Measurements from ENCODE around the gene BUD13. TPM values are rescaled to one million over a fixed set of nuclear protein-coding genes. Genes with fewer than 3 reads are reported as not detected.

The BUD13 gene
- total RNA-seq, 1 donor from 2014 or later: 15.0 TPM

- H3K4me3 ChIP-seq: no peak overlapping the region
- TF ChIP-seq POLR2A (IDR thresholded peaks at IDR 0.05) (no peak), POLR2AphosphoS5 (IDR thresholded peaks at IDR 0.05; ENCODE audit: insufficient read depth in 1 of 2, low read depth in 1 of 2) (no peak)
- TF ChIP-seq, protein P1, sequence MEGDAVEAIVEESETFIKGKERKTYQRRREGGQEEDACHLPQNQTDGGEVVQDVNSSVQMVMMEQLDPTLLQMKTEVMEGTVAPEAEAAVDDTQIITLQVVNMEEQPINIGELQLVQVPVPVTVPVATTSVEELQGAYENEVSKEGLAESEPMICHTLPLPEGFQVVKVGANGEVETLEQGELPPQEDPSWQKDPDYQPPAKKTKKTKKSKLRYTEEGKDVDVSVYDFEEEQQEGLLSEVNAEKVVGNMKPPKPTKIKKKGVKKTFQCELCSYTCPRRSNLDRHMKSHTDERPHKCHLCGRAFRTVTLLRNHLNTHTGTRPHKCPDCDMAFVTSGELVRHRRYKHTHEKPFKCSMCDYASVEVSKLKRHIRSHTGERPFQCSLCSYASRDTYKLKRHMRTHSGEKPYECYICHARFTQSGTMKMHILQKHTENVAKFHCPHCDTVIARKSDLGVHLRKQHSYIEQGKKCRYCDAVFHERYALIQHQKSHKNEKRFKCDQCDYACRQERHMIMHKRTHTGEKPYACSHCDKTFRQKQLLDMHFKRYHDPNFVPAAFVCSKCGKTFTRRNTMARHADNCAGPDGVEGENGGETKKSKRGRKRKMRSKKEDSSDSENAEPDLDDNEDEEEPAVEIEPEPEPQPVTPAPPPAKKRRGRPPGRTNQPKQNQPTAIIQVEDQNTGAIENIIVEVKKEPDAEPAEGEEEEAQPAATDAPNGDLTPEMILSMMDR (IDR thresholded peaks at IDR 0.05): no peak
These were observed 41.7 kb upstream of the BUD13 start for GRCh38 chr11:116814502-116814901.

DNA sequence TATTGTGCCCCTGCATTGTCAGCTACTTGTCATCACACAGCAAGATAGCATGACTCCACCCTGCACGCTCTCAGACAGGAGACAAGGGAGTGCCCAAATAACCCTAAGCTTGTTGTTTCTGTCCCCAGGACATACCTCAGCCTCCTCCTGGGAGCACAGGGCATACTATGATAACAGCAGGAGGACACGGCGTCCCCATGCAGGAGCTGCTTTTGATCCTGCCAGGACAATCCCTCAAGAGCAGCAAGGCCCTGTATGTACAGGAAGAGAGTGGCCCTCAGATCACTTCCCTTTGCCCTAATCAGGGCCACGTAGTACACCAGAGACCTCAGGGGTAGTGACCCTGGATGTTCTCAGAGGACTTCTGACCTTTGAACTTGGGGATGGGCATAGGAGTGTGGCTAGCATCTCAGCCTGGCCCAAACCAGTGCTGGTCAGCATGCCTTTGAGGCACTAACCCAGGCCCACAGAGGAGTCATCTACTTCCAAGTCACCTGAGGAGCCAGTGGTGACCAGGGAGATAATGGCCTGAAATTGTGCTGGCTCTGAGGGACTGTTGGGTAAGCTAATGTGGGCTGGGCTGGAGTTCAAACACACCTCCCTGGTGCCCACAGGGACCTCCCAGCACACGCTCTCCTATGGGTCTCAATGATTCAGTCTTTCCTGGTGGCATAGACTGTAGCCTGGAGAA lies 41.1 kb upstream of the BUD13 start:
- TF ChIP-seq POLR2A (IDR thresholded peaks at IDR 0.05): no peak
- TF ChIP-seq POLR2AphosphoS5 (IDR thresholded peaks at IDR 0.05; ENCODE audit: insufficient read depth in 1 of 2, low read depth in 1 of 2): no peak
- TF ChIP-seq, protein P1 (IDR thresholded peaks at IDR 0.05): no peak
- intact Hi-C loops (cut with DNase I): no loop called here
- H3K9me3 ChIP-seq: no peaks in the 10 kb centered on the region
- no peaks in the 10 kb centered on the region for H3K27me3 ChIP-seq
- DNase-seq (ENCODE audit: extremely low spot score in 2 of 2): no peak
- H3K36me3 ChIP-seq: no peaks in the 10 kb centered on the region
- H3K4me3 ChIP-seq: no peak overlapping the region
- no peak overlapping the region for H3K27ac ChIP-seq
- no peaks in the 10 kb centered on the region for H3K4me1 ChIP-seq

More at GRCh38 chr11:116814502-116814901, 41.7 kb upstream of the BUD13 start:
- Histone ChIP-seq H3K27me3 (no peaks in the 10 kb centered on the region), H3K9me3 (no peaks in the 10 kb centered on the region), H3K27ac (no peak overlapping the region), H3K4me1 (no peaks in the 10 kb centered on the region), H3K36me3 (no peaks in the 10 kb centered on the region)
- intact Hi-C loops (cut with DNase I): no loop called here
- no peak for DNase-seq (ENCODE audit: extremely low spot score in 2 of 2)

- Histone ChIP-seq H3K27me3 (no peaks in the 10 kb centered on the region), H3K9me3 (no peaks in the 10 kb centered on the region), H3K4me1 (no peaks in the 10 kb centered on the region), H3K4me3 (no peak overlapping the region), H3K27ac (no peak overlapping the region), H3K36me3 (no peaks in the 10 kb centered on the region)
- intact Hi-C loops (cut with DNase I): no loop called here
- TF ChIP-seq, protein P1 (IDR thresholded peaks at IDR 0.05): no peak
- no peak for TF ChIP-seq POLR2A (IDR thresholded peaks at IDR 0.05)
- TF ChIP-seq POLR2AphosphoS5 (IDR thresholded peaks at IDR 0.05; ENCODE audit: insufficient read depth in 1 of 2, low read depth in 1 of 2): no peak
- DNase-seq (ENCODE audit: extremely low spot score in 2 of 2): no peak
These were observed 40.4 kb upstream of the BUD13 start for GRCh38 chr11:116813170-116813569.

DNA sequence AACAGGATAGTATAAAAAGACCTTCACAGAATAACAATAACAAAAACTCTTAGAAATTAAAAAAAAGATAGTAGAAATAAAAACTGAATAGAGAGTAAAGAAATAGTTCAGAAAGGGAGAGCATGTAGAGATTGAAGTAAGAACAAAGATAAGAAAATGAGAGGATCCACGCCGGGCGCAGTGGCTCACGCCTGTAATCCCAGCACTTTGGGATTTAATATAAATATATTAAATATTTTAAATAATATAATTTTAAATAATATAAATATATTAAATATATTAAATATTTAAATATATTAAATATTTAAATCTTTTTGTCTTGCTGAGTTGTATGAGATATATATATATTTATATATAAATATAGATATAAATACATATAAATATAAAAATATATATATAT lies 39.3 kb upstream of the BUD13 start:
- H3K27me3 ChIP-seq: no peaks in the 10 kb centered on the region
- TF ChIP-seq, protein P1 (IDR thresholded peaks at IDR 0.05): no peak
- no peak for TF ChIP-seq POLR2AphosphoS5 (IDR thresholded peaks at IDR 0.05; ENCODE audit: insufficient read depth in 1 of 2, low read depth in 1 of 2)
- TF ChIP-seq POLR2A (IDR thresholded peaks at IDR 0.05): no peak
- H3K4me1 ChIP-seq: no peaks in the 10 kb centered on the region
- no peak for DNase-seq (ENCODE audit: extremely low spot score in 2 of 2)
- H3K4me3 ChIP-seq: no peak overlapping the region
- no peaks in the 10 kb centered on the region for H3K36me3 ChIP-seq
- no peak overlapping the region for H3K27ac ChIP-seq
- no peaks in the 10 kb centered on the region for H3K9me3 ChIP-seq
- intact Hi-C loops (cut with DNase I): no loop called here

DNA sequence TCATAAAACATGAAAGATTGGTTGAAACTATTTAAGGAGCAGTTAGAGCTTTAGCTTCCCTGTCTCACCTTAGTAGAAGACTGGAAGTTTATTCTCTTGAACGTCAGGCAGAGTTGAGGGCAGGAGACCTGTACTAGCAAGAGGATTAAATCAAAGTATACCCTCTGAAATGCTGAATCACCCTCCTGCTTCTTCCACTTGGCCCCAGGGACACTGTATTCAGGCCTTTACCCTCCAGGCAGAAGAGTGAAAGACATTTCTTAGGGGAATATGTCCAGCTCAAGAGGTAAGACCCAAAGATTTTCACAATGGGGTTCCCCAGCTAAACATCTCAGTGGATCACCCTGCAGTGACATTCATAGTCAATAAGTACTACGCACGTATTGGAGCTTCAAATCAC lies 38.4 kb upstream of the BUD13 start:
- Histone ChIP-seq H3K36me3 (no peaks in the 10 kb centered on the region), H3K27ac (no peak overlapping the region), H3K4me3 (no peak overlapping the region), H3K4me1 (no peaks in the 10 kb centered on the region), H3K9me3 (no peaks in the 10 kb centered on the region), H3K27me3 (no peaks in the 10 kb centered on the region)
- TF ChIP-seq POLR2A (IDR thresholded peaks at IDR 0.05): no peak
- DNase-seq (ENCODE audit: extremely low spot score in 2 of 2): no peak
- intact Hi-C loops (cut with DNase I): no loop called here

All from vagina (tissue), 2 donors.